ENCODE results near the gene CRISP3.

Gene CRISP3

DNA sequence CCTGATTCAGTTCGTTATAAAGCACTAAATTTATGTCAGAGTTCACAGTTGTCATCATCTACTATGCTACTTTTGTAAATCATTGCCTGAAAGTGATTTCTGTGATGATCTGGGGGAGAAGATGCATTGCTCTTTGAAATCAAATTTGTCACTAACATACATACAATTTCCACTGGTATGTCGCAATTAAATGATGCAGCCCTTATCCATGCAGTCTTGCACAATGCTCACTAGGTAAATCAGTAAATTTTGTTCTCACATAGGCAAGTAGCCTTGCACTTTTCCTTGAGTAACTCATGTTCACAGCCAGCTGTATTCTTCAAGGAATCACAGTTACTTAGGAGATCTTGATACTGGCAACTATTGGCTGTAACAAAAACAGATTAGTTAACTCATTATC, 51.7 kb downstream of the CRISP3 start:
- DNase-seq (ENCODE audit: low read depth in 2 of 2) = no peak
